Uterus (tissue), 4 donors: ENCODE results near the gene CD8B. TPM values are rescaled to one million over a fixed set of nuclear protein-coding genes. Genes with fewer than 3 reads are reported as not detected.

Source experiments
- DNase-seq, 2 donors: peaks; one replicate each; pipeline ENCODE4 v3.0.0-alpha.2; 2019 to 2020
- H3K27ac ChIP-seq, 2 donors: fragments of 200-600 bp; sonication (generic); 1 replicate in 1 of 2; 2 replicates in 1 of 2; pipeline ENCODE4 v1.5.1; 2016 to 2018
- H3K27me3 ChIP-seq, 2 donors: fragments of 200-600 bp; sonication (generic); one replicate each; pipeline ENCODE4 v1.5.1; 2018 to 2019; ENCODE audit warnings: control low read depth in 1 of 2
- H3K36me3 ChIP-seq, 2 donors: fragments of 200-600 bp; sonication (generic); one replicate each; pipeline ENCODE4 v1.5.1; 2019; ENCODE audit warnings: control low read depth in 1 of 2
- H3K4me1 ChIP-seq, 2 donors: fragments of 200-600 bp; sonication (generic); one replicate each; pipeline ENCODE4 v1.5.1; 2018 to 2019; ENCODE audit warnings: control low read depth in 1 of 2
- H3K4me3 ChIP-seq, 2 donors: fragments of 200-600 bp; sonication (generic); 1 replicate in 1 of 2; 2 replicates in 1 of 2; pipeline ENCODE4 v1.5.1; 2018 to 2019; ENCODE audit warnings: mild to moderate bottlenecking in 1 of 2
- H3K9me3 ChIP-seq, 2 donors: fragments of 200-600 bp; sonication (generic); one replicate each; pipeline ENCODE4 v1.5.1; 2019; ENCODE audit warnings: control low read depth in 1 of 2
- CTCF ChIP-seq, 4 experiments: fragments of 200-600 bp in 2 of 4; fragments of 450-650 bp in 2 of 4; sonication (generic) in 2 of 4; IDR thresholded peaks; one replicate each; pipeline ENCODE4 v1.5.1; 2016 to 2019; ENCODE audit warnings: antibody characterized with exemption in 4 of 4, mild to moderate bottlenecking in 2 of 4, moderate library complexity in 1 of 4
- POLR2A ChIP-seq, 2 donors: fragments of 450-650 bp; IDR thresholded peaks; one replicate each; pipeline ENCODE4 v1.6.1; 2016; ENCODE audit warnings: antibody characterized with exemption in 2 of 2, mild to moderate bottlenecking in 1 of 2, moderate library complexity in 1 of 2
- intact Hi-C: fragments of 100-400 bp; cut with DNase I; formaldehyde crosslinking; loops from one replicate; pipeline ENCODE4 v1.15.1; 2023; ENCODE audit warnings: low total_unique reads
- total RNA-seq, 4 donors: library from RNA; depleted of rRNA in 3 of 4; stranded (reverse); fragments of >200 nt in 3 of 4; gene quantifications; one replicate each; pipeline versions ENCODE4 v1.1.0 to v1.2.4, GENCODE V29; 2014 to 2023
- donor health status: DM: yes; HTN: yes; CAD: no.

CD8B gene
- total RNA-seq, 4 donors from 2014 or later: 0.55 to 1.0 TPM; not detected in 2

- Histone ChIP-seq H3K4me1 (no peaks in the 10 kb centered on the region), H3K36me3 (no peaks in the 10 kb centered on the region), H3K27me3 (no peaks in the 10 kb centered on the region), H3K4me3 (no peak overlapping the region), H3K9me3 (no peaks in the 10 kb centered on the region), H3K27ac (no peak overlapping the region)
- TF ChIP-seq POLR2A (IDR thresholded peaks at IDR 0.05) (no peak), CTCF (IDR thresholded peaks at IDR 0.05) (no peak)
- intact Hi-C loops: no loop called here
- no peak for DNase-seq
These were observed 28.4 kb downstream of the CD8B start for GRCh38 chr2:86833315-86833714.

- Histone ChIP-seq H3K4me1 (no peaks in the 10 kb centered on the region), H3K27me3 (no peaks in the 10 kb centered on the region), H3K9me3 (no peaks in the 10 kb centered on the region), H3K27ac (no peak overlapping the region), H3K4me3 (no peak overlapping the region), H3K36me3 (no peaks in the 10 kb centered on the region)
- intact Hi-C loops: no loop called here
- DNase-seq: no peak
- TF ChIP-seq POLR2A (IDR thresholded peaks at IDR 0.05): no peak
- no peak for TF ChIP-seq CTCF (IDR thresholded peaks at IDR 0.05)
These were observed 29.2 kb downstream of the CD8B start for GRCh38 chr2:86832334-86833096.

- no peak for DNase-seq
- no peak for TF ChIP-seq CTCF (IDR thresholded peaks at IDR 0.05)
- TF ChIP-seq POLR2A (IDR thresholded peaks at IDR 0.05): no peak
- Histone ChIP-seq H3K27ac (no peak overlapping the region), H3K4me3 (no peak overlapping the region), H3K9me3 (no peaks in the 10 kb centered on the region), H3K36me3 (no peaks in the 10 kb centered on the region), H3K4me1 (no peaks in the 10 kb centered on the region), H3K27me3 (no peaks in the 10 kb centered on the region)
- intact Hi-C loops: no loop called here
These were observed 30.1 kb downstream of the CD8B start for GRCh38 chr2:86831537-86831936.

- TF ChIP-seq POLR2A (IDR thresholded peaks at IDR 0.05): no peak
- no peak for TF ChIP-seq CTCF (IDR thresholded peaks at IDR 0.05)
- no peaks in the 10 kb centered on the region for H3K4me1 ChIP-seq
- intact Hi-C loops: no loop called here
These were observed 34.7 kb downstream of the CD8B start for GRCh38 chr2:86826951-86827350.

GRCh38 chr2:86825693-86826381 lies 35.8 kb downstream of the CD8B start:
- DNase-seq: no peak
- H3K4me1 ChIP-seq: no peaks in the 10 kb centered on the region
- no peaks in the 10 kb centered on the region for H3K36me3 ChIP-seq
- H3K9me3 ChIP-seq: peaks cover 0 to 4% of the 10 kb centered on the region in 2 donors
- H3K27ac ChIP-seq: no peak overlapping the region
- intact Hi-C loops: no loop called here
- TF ChIP-seq POLR2A (IDR thresholded peaks at IDR 0.05): no peak
- no peak for TF ChIP-seq CTCF (IDR thresholded peaks at IDR 0.05)
- no peak overlapping the region for H3K4me3 ChIP-seq
- no peaks in the 10 kb centered on the region for H3K27me3 ChIP-seq

More at GRCh38 chr2:86826951-86827350, 34.7 kb downstream of the CD8B start:
- no peak overlapping the region for H3K4me3 ChIP-seq
- peaks cover 0 to 4% of the 10 kb centered on the region in 2 donors for H3K9me3 ChIP-seq
- no peaks in the 10 kb centered on the region for H3K27me3 ChIP-seq
- DNase-seq: no peak
- H3K36me3 ChIP-seq: no peaks in the 10 kb centered on the region
- no peak overlapping the region for H3K27ac ChIP-seq
